ENCODE data around the gene GDAP2. TPM values are rescaled to one million over a fixed set of nuclear protein-coding genes. Genes with fewer than 3 reads are reported as not detected.
"Not testable (repeated sequence)": the region's sequence is repeated elsewhere in the genome, so short reads cannot be mapped to it uniquely, and the experiment has no call there.

The GDAP2 gene
- total RNA-seq, 1 donor from 2014 or later: 31.5 TPM

GRCh38 chr1:117904485-117904884 is 24.9 kb downstream of the GDAP2 start:
- DNase-seq (ENCODE audit: low spot score): no peak

DNA sequence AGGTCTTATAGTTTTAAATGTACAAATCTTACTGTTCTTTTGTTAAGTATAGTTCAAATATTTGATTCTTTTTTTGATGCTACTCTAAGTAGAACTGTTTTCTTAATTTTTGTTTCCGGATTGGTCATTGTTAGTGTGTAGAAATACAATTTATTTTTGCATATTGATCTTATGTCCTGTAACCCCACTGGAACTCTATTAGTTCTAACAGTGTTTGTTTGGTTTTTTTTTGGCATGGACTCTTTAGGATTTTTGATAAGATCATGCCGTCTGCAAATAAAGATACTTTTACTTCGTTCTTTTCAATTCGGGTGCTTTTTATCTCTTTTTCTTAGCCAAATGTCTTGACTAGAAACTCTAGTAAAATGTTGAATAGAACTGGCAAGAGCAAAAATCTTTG is 26.5 kb downstream of the GDAP2 start:
- no peak for DNase-seq (ENCODE audit: low spot score)

- no peak for DNase-seq (ENCODE audit: low spot score)
Measured at GRCh38 chr1:117899801-117900200, 29.6 kb downstream of the GDAP2 start.

DNA sequence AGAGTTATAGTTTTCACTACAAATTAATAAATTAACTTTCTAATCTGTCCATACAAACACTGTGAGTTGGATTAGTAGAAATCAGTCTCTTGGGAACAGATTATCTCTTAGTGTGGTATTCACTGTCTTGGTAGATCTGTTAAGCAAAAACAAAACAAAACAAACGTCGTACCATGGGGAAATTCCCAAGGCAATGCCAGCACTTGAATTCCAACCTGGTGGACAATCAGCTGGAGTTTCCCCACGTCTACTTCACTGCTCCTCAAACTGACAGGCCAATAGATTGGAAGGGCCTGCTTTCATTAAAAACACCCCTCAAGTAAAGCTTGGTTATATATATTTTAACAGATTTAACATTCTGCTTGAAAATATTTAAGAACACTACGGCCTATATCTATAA is 31.9 kb downstream of the GDAP2 start:
- DNase-seq (ENCODE audit: low spot score): no peak

GRCh38 chr1:117895482-117896114 is 33.8 kb downstream of the GDAP2 start:
- DNase-seq (ENCODE audit: low spot score): no peak

DNA sequence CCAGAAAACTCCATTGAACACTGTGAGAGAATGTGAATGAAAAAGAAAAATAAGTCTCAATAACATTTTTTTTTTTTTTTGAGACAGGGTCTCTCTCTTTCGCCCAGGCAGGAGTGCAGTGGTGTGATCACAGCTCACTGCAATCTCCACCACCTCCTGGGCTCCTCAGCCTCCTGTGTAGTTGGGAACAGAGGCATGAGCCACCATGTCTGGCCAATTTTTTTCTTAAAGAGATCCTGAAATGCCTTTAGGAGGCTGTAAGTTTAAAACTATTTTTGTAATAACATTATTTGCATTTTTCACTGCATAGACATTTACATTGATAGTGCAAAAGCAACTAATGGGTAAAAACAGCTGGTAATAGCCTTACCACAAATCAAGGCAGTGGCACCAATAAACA is 35.3 kb downstream of the GDAP2 start:
- DNase-seq (ENCODE audit: low spot score): no peak

- no peak for DNase-seq (ENCODE audit: low spot score)
Measured at GRCh38 chr1:117892512-117892911, 36.9 kb downstream of the GDAP2 start.

- DNase-seq (ENCODE audit: low spot score): no peak
Measured at GRCh38 chr1:117890452-117890851, 39.0 kb downstream of the GDAP2 start.

- no peak for DNase-seq (ENCODE audit: low spot score)
Measured at GRCh38 chr1:117886101-117886795, 43.2 kb downstream of the GDAP2 start.

DNA sequence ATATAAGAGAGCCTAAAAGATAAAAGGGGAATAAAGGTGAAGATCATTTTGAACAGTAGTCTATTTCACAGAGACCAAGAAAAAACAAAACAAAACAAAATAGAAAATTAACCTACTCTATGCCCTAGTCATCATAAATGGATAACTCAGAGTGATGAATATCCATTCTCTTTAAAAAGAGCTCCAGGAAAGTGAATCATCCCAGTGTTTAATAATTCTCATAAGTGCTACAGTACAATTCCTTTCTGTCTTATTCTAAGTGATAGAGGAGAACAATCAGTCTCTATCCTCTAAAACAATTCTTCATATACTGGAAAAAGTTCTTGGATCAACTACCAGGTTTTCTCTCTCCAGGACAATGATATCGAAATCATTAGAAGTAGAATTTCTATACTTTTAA is 45.8 kb downstream of the GDAP2 start:
- no peak for DNase-seq (ENCODE audit: low spot score)

DNA sequence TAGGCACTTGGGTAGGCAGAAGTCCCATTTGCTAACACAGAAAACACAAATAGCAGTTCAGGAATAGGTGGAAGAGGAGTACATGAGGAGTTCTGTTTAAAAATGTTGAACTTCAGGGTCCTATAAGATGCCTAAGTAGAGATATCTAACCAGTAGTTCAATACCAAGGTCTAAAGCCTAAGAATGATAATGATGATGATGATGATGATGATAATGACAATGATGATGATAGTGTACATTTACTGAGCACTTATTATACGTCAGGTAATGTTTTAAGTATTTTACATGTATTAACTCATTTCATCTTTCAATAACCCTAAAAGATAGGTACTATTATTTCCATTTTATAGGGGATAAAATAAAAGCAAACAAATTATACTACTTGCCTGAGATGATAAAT is 50.1 kb downstream of the GDAP2 start:
- DNase-seq (ENCODE audit: low spot score): no peak

- DNase-seq (ENCODE audit: low spot score): no peak
Measured at GRCh38 chr1:117877823-117878222, 51.6 kb downstream of the GDAP2 start.

DNA sequence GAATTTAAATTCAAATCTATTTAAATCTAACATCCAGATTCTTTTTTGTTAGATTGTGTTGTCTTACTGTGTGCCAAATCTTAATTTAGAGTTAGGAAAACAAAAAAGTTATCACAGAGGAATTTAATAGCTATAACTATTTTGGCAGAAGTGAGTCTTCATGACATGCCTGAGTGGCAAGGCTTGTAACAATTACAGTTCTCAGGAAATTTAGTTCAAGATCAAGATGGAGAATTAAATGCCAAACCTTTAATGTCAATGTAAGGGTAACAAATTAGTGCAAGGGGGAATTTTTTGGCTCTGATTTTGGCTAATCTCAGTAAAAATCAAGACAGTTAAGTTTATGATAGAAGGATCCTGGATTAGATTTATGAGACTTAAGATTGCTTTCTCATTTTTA is 58.4 kb downstream of the GDAP2 start:
- no peak for DNase-seq (ENCODE audit: low spot score)

DNA sequence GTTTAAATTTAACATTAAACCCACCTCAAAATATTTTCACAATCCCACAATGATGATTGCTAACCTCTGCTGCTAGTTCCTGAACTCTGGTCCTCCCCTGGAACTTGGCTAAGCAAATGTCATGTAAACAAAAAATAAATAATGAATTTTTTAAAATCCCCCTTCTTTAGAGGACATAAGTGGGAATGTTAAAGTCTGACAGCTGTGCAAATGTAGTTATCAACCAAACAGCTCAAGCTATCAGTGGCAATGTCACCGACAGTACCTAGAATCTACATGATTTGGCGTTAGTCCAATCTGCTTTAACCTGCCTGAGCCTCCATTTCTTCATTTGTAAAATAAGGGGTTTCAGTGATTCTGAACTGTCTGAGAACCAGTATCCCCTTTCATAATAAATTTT is 67.7 kb downstream of the GDAP2 start:
- no peak for DNase-seq (ENCODE audit: low spot score)

- no peak for DNase-seq (ENCODE audit: low spot score)
Measured at GRCh38 chr1:117860896-117861610, 68.4 kb downstream of the GDAP2 start.

GRCh38 chr1:117859901-117860300 is 69.5 kb downstream of the GDAP2 start:
- DNase-seq (ENCODE audit: low spot score): no peak

GRCh38 chr1:117857418-117857817 is 72.0 kb downstream of the GDAP2 start:
- no peak for DNase-seq (ENCODE audit: low spot score)

GRCh38 chr1:117852853-117853553 is 76.4 kb downstream of the GDAP2 start:
- no peak for DNase-seq (ENCODE audit: low spot score)

GRCh38 chr1:117851687-117852086 is 77.7 kb downstream of the GDAP2 start:
- no peak for DNase-seq (ENCODE audit: low spot score)

GRCh38 chr1:117846674-117847425 is 82.6 kb downstream of the GDAP2 start:
- no peak for DNase-seq (ENCODE audit: low spot score)

- not testable (repeated sequence) for DNase-seq (ENCODE audit: low spot score)
Measured at GRCh38 chr1:117844478-117844877, 84.9 kb downstream of the GDAP2 start.

Data from mesenteric fat pad (tissue), 1 donor.